ENCODE data around the gene TXNDC2.

DNA sequence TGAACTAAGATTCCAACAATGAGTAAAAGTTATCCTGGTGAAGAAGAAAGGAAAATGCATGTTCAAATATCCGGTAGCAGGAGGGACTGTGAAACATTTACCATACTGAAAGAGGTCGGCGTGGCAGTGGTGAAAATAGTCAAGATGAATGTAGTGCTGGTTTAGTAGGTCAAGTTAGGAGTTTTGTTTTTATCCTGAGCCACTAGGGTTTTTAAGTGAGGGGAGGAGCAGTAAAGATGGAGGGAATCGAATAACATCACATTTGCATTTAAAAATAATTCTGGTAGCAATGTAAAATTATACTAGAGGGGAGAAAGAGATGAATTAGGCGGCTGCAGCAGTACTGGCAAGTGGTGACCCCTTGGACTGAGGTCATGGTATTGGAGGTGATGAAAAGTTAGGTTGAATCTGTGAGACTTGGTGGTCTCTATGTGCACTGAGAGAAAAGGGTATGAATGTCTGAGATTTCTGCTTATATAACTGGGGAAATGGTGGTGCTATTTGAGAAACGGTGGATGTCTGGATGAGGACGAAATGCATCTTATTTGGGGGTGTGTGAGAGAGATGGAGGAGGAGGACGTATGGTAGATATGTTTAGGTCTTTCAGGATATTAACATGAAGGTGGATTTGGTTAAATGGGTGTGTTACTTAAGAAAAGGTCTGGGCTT is 33.9 kb downstream of the TXNDC2 start:
- TF ChIP-seq, protein P1, sequence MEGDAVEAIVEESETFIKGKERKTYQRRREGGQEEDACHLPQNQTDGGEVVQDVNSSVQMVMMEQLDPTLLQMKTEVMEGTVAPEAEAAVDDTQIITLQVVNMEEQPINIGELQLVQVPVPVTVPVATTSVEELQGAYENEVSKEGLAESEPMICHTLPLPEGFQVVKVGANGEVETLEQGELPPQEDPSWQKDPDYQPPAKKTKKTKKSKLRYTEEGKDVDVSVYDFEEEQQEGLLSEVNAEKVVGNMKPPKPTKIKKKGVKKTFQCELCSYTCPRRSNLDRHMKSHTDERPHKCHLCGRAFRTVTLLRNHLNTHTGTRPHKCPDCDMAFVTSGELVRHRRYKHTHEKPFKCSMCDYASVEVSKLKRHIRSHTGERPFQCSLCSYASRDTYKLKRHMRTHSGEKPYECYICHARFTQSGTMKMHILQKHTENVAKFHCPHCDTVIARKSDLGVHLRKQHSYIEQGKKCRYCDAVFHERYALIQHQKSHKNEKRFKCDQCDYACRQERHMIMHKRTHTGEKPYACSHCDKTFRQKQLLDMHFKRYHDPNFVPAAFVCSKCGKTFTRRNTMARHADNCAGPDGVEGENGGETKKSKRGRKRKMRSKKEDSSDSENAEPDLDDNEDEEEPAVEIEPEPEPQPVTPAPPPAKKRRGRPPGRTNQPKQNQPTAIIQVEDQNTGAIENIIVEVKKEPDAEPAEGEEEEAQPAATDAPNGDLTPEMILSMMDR (IDR thresholded peaks at IDR 0.05), result no peak
- no peak for TF ChIP-seq EP300 (IDR thresholded peaks at IDR 0.05)
